ENCODE data around the gene SEC14L2. TPM values are rescaled to one million over a fixed set of nuclear protein-coding genes. Genes with fewer than 3 reads are reported as not detected.

SEC14L2 gene
- total RNA-seq, 4 donors from 2014 or later: 10.0 to 29.1 (median 12.4) TPM

DNA sequence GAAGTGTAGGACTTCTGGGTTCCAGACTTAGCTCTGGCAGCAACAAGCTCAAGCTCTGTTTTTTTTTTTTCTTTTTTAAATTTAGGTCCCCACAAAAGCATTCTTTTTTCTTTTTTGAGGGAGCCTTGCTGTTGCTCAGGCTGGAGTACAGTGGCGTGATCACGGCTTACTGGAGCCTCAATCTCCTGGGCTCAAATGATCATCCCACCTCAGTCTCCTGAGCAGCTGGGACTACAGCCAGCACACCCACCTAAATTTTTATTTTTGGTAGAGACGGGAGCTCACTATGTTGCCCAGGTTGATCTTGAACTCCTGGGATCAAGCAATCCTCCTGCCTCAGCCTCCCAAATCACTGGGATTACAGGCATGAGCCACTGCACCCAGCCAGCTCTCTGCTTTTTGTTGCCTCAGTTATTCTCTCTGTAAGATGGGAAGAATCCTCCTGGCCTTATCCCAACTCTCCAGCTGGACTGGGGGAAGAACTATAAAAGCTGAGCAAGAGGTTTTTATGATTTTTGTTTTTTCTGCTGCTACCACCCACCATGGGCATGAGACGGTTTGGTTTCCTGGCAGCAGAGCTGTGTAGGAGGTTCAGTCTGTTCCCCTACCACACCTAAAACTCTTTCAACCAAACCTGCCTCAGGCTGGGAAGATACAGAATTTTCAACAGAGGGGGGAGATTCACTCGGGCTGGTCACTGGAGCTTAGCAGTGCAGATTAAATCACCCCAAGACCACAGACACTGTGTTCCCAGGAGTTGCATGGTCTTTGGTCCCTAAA lies 17.1 kb downstream of the SEC14L2 start:
- DNase-seq (ENCODE audit: low spot score in 2 of 2): no peak
- peak overlapping the region in 1 of 4 donors; percentile 29 for H3K27ac ChIP-seq
- no peaks in the 10 kb centered on the region for H3K27me3 ChIP-seq
- no peaks in the 10 kb centered on the region for H3K4me1 ChIP-seq
- no peak for TF ChIP-seq EP300 (IDR thresholded peaks at IDR 0.05)
- TF ChIP-seq, protein P1, sequence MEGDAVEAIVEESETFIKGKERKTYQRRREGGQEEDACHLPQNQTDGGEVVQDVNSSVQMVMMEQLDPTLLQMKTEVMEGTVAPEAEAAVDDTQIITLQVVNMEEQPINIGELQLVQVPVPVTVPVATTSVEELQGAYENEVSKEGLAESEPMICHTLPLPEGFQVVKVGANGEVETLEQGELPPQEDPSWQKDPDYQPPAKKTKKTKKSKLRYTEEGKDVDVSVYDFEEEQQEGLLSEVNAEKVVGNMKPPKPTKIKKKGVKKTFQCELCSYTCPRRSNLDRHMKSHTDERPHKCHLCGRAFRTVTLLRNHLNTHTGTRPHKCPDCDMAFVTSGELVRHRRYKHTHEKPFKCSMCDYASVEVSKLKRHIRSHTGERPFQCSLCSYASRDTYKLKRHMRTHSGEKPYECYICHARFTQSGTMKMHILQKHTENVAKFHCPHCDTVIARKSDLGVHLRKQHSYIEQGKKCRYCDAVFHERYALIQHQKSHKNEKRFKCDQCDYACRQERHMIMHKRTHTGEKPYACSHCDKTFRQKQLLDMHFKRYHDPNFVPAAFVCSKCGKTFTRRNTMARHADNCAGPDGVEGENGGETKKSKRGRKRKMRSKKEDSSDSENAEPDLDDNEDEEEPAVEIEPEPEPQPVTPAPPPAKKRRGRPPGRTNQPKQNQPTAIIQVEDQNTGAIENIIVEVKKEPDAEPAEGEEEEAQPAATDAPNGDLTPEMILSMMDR (IDR thresholded peaks at IDR 0.05): no peak
- TF ChIP-seq POLR2A (IDR thresholded peaks at IDR 0.05): no peak
- no peak overlapping the region for H3K4me3 ChIP-seq
- H3K36me3 ChIP-seq: peaks cover 0 to 94% (median 9%) of the 10 kb centered on the region in 3 donors
- WGBS, 2 donors: 63 to 74% methylated on average over 5 of the region's 5 CpGs
- H3K9me3 ChIP-seq: no peaks in the 10 kb centered on the region

DNA sequence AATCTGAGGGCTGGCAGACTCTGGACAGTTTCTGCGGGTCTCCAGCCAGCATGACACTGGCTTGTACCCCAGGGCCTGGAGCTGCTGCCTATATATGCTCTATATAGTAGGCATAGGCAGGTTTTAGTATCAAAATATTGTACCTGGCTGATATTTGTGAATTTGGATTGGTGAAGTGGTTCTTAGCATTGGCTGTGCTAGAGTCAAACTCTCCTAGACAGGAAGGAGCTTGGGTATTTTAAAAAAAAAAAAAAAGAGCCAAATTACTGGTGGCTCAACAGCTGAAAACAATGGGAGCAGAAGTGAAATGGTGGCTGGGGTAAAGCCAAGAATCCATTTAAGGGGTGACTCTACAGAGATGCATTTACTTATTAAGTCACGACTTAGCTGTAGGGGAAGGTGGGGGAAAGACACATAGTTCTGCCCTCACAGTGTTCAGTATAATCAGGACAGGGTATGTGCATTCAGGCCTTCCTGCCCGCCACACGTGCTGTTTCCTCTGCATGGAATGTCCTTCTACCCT lies 17.8 kb downstream of the SEC14L2 start:
- H3K36me3 ChIP-seq: peaks cover 0 to 94% (median 10%) of the 10 kb centered on the region in 3 donors
- no peaks in the 10 kb centered on the region for H3K4me1 ChIP-seq
- peak overlapping the region in 1 of 4 donors; percentile 29 for H3K27ac ChIP-seq
- TF ChIP-seq POLR2A (IDR thresholded peaks at IDR 0.05) (no peak), EP300 (IDR thresholded peaks at IDR 0.05) (no peak)
- TF ChIP-seq, protein P1 (IDR thresholded peaks at IDR 0.05): no peak
- 75 to 79% methylated on average over 3 to 4 of the region's 4 CpGs for WGBS, 2 donors
- H3K4me3 ChIP-seq: no peak overlapping the region
- no peaks in the 10 kb centered on the region for H3K9me3 ChIP-seq
- DNase-seq (ENCODE audit: low spot score in 2 of 2): no peak
- H3K27me3 ChIP-seq: no peaks in the 10 kb centered on the region

DNA sequence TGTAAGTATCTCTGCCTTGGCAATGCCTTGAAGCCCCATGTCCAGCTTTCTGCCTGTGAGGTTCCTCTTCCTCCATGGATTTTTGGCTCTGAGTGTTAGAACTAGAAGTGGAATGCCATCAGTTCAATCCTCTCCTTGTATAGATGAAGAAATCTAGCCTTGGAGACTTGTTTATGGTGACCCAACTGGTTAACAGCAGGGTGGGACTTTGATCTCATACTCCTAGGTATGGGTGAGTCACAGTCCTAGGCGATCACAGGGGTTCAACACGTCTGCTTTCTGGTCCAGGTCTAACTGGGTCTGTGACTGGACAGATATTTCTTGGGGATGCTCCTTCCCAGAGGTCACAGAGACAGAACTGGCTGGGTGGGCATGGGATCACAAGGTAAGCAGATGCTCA lies 19.6 kb downstream of the SEC14L2 start:
- DNase-seq (ENCODE audit: low spot score in 2 of 2): no peak
- Histone ChIP-seq H3K9me3 (no peaks in the 10 kb centered on the region), H3K4me3 (no peak overlapping the region), H3K27me3 (no peaks in the 10 kb centered on the region), H3K36me3 (peaks cover 0 to 89% (median 5%) of the 10 kb centered on the region in 3 donors), H3K4me1 (peaks cover 0 to 14% (median 10%) of the 10 kb centered on the region in 4 donors), H3K27ac (no peak overlapping the region)
- WGBS, 2 donors: 75 to 76% methylated on average over 2 of the region's 2 CpGs
- TF ChIP-seq POLR2A (IDR thresholded peaks at IDR 0.05) (no peak), EP300 (IDR thresholded peaks at IDR 0.05) (no peak)
- TF ChIP-seq, protein P1 (IDR thresholded peaks at IDR 0.05): no peak

DNA sequence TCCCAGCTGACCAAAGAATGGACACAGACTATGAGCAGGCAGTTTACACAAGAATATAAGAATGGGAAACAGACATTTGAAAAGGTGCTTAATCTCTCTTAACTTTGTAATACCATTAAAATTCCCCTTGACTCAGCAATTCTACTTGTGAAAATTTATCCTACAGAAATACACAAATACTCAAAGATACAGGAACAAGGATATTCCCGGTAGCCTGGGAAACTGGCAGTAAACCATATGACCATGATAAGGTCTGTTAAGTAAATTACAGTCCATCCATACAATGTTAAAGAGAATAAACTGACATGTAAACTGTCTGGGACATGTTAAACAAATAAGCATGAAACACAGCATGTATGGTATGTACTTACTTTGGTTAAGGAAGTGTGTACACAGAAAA lies 20.0 kb downstream of the SEC14L2 start:
- Histone ChIP-seq H3K27me3 (no peaks in the 10 kb centered on the region), H3K9me3 (no peaks in the 10 kb centered on the region), H3K27ac (no peak overlapping the region), H3K4me3 (no peak overlapping the region), H3K4me1 (peaks cover 0 to 18% (median 14%) of the 10 kb centered on the region in 4 donors), H3K36me3 (peaks cover 0 to 85% (median 5%) of the 10 kb centered on the region in 3 donors)
- TF ChIP-seq, protein P1 (IDR thresholded peaks at IDR 0.05): no peak
- TF ChIP-seq POLR2A (IDR thresholded peaks at IDR 0.05): no peak
- TF ChIP-seq EP300 (IDR thresholded peaks at IDR 0.05): no peak
- no peak for DNase-seq (ENCODE audit: low spot score in 2 of 2)
- 72 to 78% methylated on average over 1 of the region's 1 CpG for WGBS, 2 donors

All from tibial nerve (tissue), 4 donors.